Naive thymus-derived CD8-positive, alpha-beta T cell (primary cell): ENCODE results near the gene CYLD. TPM values are rescaled to one million over a fixed set of nuclear protein-coding genes. Genes with fewer than 3 reads are reported as not detected.

Experiments used
- ATAC-seq, 2 donors: fragments of 150-1000 bp; cut with Tn5 transposase in 1 of 2; sonication (Bioruptor Pico), chemical (Tn5 transposase) in 1 of 2; 1 replicate in 1 of 2; 2 replicates in 1 of 2; pipeline ENCODE4 v1.10.0; 2021; ENCODE audit warnings: mild to moderate bottlenecking in 2 of 2, moderate library complexity in 2 of 2
- POLR2A ChIA-PET: fragments of 350-600 bp; sonication (Branson Sonifier 250); formaldehyde crosslinking; loops from one replicate; lab custom pipeline; 2021; ENCODE audit warnings: antibody characterized with exemption; lab: Charles Lee
- DNase-seq, 10 donors: peaks; one replicate each; pipeline versions ENCODE4 v3.0.0 to v3.0.0-alpha.2; 2020 to 2022
- H3K27ac Mint-ChIP-seq, 10 donors: one replicate each; pipeline ENCODE4 v1.8.0; 2020 to 2022; ENCODE audit warnings: mild to moderate bottlenecking in 10 of 10, mixed read lengths in 10 of 10, moderate library complexity in 4 of 10, inconsistent platforms in 1 of 10
- H3K27me3 Mint-ChIP-seq, 5 donors: one replicate each; pipeline ENCODE4 v1.8.0; 2021 to 2022; ENCODE audit warnings: mixed read lengths in 5 of 5
- H3K36me3 Mint-ChIP-seq, 3 donors: one replicate each; pipeline ENCODE4 v1.8.0; 2020 to 2022; ENCODE audit warnings: mixed read lengths in 3 of 3, mild to moderate bottlenecking in 2 of 3, inconsistent platforms in 1 of 3
- H3K4me1 Mint-ChIP-seq, 4 donors: one replicate each; pipeline ENCODE4 v1.8.0; 2021 to 2022; ENCODE audit warnings: mixed read lengths in 4 of 4
- H3K4me3 Mint-ChIP-seq, 10 donors: one replicate each; pipeline ENCODE4 v1.8.0; 2020 to 2022; ENCODE audit warnings: mild to moderate bottlenecking in 10 of 10, mixed read lengths in 10 of 10, moderate library complexity in 6 of 10, inconsistent platforms in 1 of 10
- H3K9me3 Mint-ChIP-seq, 9 donors: one replicate each; pipeline ENCODE4 v1.8.0; 2020 to 2022; ENCODE audit warnings: mixed read lengths in 9 of 9, mild to moderate bottlenecking in 3 of 9, inconsistent platforms in 1 of 9, moderate library complexity in 1 of 9
- polyA plus RNA-seq, 3 donors: library from polyadenylated mRNA; unstranded; fragments of 300-500 nt; fragmentation: Illumina TruSeq; gene quantifications; one replicate each; pipeline ENCODE4 v1.2.3, GENCODE V29; 2021
- total RNA-seq, 8 experiments: library from RNA in 2 of 8; stranded (reverse) in 2 of 8; gene quantifications; one replicate each; pipeline ENCODE4 v1.2.3 and lab custom pipeline; 2021 to 2026

Gene CYLD
- total and polyA plus RNA-seq, 5 experiments from 2014 or later, result 106 to 203 (median 131) TPM

DNA sequence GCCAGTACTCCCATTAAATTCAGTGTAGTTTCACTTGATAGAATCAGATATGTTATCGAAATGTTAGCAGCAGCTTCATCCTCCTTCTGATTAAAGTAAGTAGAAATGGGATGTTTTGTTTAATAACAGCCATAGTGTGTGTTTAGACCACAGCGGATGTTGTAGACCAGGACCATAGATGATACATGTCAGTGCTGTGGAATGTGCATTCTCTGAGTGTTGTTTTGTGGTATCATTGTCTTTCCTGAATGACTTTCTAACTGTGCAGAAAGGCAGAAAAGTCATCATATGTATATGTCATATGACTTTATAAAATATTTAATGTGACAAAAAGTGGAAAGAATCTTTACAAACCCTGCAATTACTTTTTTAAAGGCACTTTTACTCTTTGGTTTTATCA is 55.6 kb downstream of the CYLD start:
- no peak for DNase-seq
- Mint-ChIP-seq H3K4me1 (peaks cover 0 to 6% (median 2%) of the 10 kb centered on the region in 4 donors), H3K27me3 (no peaks in the 10 kb centered on the region), H3K4me3 (no peak overlapping the region), H3K27ac (peak overlapping the region in 7 of 10 donors; percentile 4 to 81 (median 38)), H3K9me3 (no peaks in the 10 kb centered on the region), H3K36me3 (peaks cover 9 to 84% (median 22%) of the 10 kb centered on the region in 3 donors)
- no peak for ATAC-seq
- POLR2A ChIA-PET, result no interaction called here

DNA sequence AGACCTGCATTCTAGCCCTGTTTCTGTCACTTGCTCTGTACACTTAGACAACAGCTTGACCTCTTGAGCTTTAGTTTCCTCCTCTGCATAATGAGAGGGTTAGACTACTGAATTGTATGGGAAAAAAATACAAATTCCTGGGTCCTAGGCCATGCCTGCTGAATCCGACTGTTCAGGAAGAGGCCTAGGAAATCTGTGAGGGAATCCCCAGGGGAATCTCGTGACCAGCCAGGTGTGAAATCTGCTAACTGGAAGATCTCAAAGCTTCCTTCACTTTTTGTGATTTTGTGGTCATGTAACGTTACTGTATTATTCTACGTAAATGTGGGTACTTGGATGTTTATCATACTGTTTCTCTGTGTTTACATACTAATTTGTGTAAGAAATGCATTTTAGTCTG is 58.2 kb downstream of the CYLD start:
- no peak for ATAC-seq
- Mint-ChIP-seq H3K36me3 (peaks cover 9 to 60% (median 17%) of the 10 kb centered on the region in 3 donors), H3K4me1 (peaks cover 0 to 8% (median 2%) of the 10 kb centered on the region in 4 donors), H3K27me3 (no peaks in the 10 kb centered on the region), H3K27ac (peak overlapping the region in 8 of 10 donors; percentile 1 to 55 (median 48)), H3K9me3 (no peaks in the 10 kb centered on the region), H3K4me3 (no peak overlapping the region)
- POLR2A ChIA-PET, result no interaction called here
- no peak for DNase-seq

DNA sequence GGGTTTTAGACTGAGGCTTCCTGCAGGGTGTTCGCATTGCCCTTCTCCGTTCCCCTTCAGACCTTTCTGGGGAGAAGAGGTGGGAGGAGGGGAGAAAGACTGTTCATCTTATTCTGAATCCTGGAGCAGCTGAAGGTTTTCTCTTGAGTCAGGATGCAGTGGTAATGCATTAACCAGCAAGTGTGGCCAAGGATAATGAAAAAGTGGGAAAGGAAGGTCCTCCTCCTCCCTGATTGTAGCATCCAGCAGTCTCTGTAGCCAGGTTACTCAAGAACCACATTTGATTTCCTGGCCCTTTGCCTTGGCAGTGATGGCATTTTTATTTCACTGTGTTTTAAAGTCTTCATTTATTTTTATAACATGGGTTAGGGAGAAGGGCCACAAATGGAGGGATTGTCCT is 59.1 kb downstream of the CYLD start:
- ATAC-seq, result no peak
- POLR2A ChIA-PET, result no interaction called here
- H3K27ac Mint-ChIP-seq, result peak overlapping the region in 9 of 10 donors; percentile 20 to 79 (median 59)
- H3K4me3 Mint-ChIP-seq, result no peak overlapping the region
- peaks cover 4 to 50% (median 16%) of the 10 kb centered on the region in 3 donors for H3K36me3 Mint-ChIP-seq
- H3K9me3 Mint-ChIP-seq, result no peaks in the 10 kb centered on the region
- DNase-seq, result no peak
- H3K27me3 Mint-ChIP-seq, result no peaks in the 10 kb centered on the region
- H3K4me1 Mint-ChIP-seq, result peaks cover 4 to 10% (median 7%) of the 10 kb centered on the region in 4 donors

DNA sequence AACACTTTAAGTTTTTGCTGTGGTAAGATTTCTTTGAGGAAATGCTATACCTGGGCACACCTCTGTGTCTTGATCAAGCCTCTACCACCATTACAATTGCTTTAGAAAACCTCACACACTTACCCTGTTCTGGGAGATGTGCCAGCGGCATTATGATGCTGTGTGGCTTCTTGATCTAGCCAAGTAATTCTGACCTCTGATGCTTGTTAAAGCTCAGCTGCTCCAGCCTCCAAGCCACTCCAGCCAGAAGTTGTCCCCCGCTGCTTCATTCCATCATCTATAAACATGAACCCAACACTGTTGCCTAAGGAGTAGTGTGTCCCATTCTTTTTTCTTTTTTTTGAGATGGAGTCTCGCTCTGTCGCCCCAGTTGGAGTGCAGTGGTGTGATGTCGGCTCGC is 60.1 kb downstream of the CYLD start:
- Mint-ChIP-seq H3K4me3 (no peak overlapping the region), H3K4me1 (peaks cover 10 to 15% (median 13%) of the 10 kb centered on the region in 4 donors), H3K36me3 (peaks cover 4 to 40% (median 13%) of the 10 kb centered on the region in 3 donors), H3K9me3 (no peaks in the 10 kb centered on the region), H3K27me3 (no peaks in the 10 kb centered on the region), H3K27ac (peak overlapping the region in 9 of 10 donors; percentile 20 to 76 (median 59))
- POLR2A ChIA-PET, result no interaction called here
- no peak for DNase-seq
- ATAC-seq, result no peak

DNA sequence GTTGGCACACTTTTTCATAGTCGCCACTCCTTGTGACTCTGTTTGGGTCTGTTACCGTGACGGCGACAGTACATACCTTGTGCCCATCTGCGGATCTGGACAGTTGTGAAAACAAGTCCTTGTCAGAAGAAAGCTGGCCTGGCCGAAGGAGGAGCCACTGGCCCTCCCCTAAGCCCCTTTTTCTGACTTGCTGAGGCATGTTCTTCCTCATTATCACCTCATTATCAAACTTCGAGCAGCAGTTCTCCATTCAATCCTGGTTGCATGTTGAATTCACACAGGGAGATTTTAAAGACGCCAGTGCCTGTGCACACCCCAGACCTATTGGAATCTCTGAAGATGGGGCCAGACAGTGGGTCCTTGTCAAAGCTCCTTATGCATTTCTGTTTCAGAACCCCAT is 61.1 kb downstream of the CYLD start:
- Mint-ChIP-seq H3K4me1 (peaks cover 10 to 15% (median 12%) of the 10 kb centered on the region in 4 donors), H3K9me3 (no peaks in the 10 kb centered on the region), H3K27me3 (no peaks in the 10 kb centered on the region), H3K27ac (peak overlapping the region in 5 of 10 donors; percentile 9 to 84 (median 70)), H3K36me3 (peaks cover 4 to 31% (median 4%) of the 10 kb centered on the region in 3 donors), H3K4me3 (no peak overlapping the region)
- POLR2A ChIA-PET, result interaction anchor here (0.9 kb wide), 1 partner anchor 61 kb away, joined by 3 read pairs; the partner anchor contains the start of gene CYLD
- ATAC-seq (no peak), DNase-seq (no peak)

DNA sequence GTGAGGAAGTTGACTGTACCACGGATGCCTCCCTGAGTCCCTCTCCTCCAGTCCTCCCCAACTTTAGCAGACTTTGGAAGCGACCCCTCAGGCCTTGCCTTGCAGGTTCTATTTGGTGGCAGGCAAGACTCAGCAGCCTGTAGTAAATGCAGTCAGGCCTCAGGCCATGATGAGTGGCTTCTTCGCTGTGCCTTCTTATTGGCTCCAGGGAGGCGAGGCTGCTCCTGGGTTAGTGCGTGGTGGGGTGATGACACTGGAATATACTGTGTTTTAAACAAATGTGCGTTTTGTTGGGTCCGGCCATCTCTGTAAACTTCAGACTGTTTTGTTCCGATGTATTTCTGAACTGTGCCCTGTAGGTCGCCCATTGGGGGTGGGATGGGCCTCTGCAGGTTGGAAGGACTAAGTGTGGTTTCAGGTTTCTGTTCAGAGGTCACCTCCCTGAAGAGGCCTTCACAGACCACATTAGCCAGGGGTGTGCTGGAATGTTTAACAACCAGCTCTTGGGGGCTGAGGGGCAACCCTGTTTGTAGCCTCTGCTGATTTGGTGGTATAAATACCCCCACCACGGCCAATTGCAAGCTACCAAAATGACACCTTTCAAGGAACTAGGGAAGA is 62.5 kb downstream of the CYLD start:
- no peak for ATAC-seq
- H3K9me3 Mint-ChIP-seq, result no peaks in the 10 kb centered on the region
- no peak overlapping the region for H3K4me3 Mint-ChIP-seq

DNA sequence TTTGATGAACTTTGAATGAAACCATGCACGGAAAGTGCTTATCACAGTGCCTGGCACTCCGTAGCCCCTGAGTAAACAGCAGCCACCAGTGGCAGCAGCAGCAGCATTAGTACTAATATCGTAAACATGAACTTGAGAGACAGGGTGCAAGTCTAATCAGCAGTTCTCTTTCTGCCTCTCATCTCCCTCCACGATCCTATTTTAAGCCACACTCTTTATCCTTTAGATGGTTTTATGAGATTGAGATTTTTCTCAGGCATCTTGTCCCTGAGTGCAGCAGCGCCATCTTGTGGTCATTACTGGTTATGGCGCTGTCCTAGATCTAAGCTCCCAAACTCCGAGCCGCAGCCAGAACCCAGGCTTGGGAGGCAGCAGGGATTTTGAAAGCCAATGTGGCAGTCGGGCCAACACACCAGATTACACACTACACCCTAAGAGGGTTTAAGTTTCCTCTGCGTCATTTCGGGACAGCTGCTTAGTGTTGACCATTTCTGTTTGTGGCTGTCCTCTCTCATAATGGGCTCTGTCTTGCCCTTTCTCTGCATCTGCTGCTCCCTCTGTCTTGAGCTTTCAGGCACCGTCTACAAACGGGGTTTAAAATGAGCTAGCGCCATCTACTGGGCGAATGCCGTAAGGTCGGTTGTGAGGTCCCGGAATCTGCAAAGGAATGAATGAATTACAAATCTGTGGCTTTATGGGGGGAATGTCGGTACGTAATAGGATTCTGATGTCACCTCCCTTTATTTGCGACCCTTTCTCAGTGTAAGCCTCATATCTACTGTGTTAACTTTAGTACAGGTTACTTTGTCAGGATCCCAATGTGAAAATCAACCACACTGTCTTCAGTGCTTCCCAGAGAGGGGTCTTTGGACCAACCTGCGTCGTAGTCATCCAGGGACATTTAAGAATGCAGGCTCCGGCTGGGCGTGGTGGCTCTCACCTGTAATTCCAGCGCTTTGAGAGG is 64.5 kb downstream of the CYLD start:
- Mint-ChIP-seq H3K27me3 (no peaks in the 10 kb centered on the region), H3K36me3 (peaks cover 0 to 2% (median 0%) of the 10 kb centered on the region in 3 donors), H3K27ac (peak overlapping the region; percentile 40 to 94 (median 82)), H3K4me3 (peak overlapping the region; percentile 67 to 88 (median 78)), H3K9me3 (no peaks in the 10 kb centered on the region), H3K4me1 (peaks cover 8 to 15% (median 12%) of the 10 kb centered on the region in 4 donors)
- POLR2A ChIA-PET, result interaction anchor here (0.6 to 1.5 kb wide), 4 partner anchors 84 to 741 kb away, joined by 3 to 5 read pairs (median 3); partner anchors contain the start of gene HEATR3
- DNase-seq (peak; percentile 64 to 97 (median 83)), ATAC-seq (peak; percentile 96 to 97)

More for the DNA sequence above, 62.5 kb downstream of the CYLD start:
- no peak for DNase-seq
- Mint-ChIP-seq H3K27ac (peak overlapping the region in 5 of 10 donors; percentile 4 to 81 (median 36)), H3K36me3 (peaks cover 0 to 16% (median 0%) of the 10 kb centered on the region in 3 donors), H3K4me1 (peaks cover 8 to 15% (median 12%) of the 10 kb centered on the region in 4 donors), H3K27me3 (no peaks in the 10 kb centered on the region)
- POLR2A ChIA-PET, result no interaction called here

DNA sequence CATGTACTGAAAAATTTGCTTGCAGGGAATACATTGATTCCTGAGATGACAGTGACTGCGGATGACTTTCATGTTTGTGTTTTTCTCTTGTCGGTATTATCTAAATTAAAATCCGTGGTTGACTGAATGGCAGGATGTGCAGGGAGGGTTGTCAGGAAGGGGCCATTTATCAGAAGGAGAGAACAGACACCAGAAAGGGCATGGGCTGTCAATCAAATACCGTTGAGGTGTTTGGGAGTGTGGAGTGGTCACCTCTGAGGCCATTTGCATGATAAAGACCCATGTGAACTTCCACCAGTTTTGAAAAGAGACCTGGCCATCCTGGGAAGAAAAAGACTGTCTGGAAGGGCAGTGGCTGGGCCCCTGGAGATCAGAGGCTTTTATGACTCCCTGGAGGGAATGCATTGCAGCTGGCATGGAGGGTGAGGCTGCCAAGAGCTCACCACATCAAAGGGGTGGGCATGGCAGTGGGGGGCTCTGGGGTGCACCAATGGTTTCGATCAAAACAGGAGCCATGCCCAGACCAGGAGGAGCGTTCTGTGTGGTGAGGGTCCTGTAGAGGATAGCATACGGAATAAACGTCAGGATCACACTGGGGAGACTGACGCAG is 67.1 kb downstream of the CYLD start:
- no peaks in the 10 kb centered on the region for H3K9me3 Mint-ChIP-seq
- no peak overlapping the region for H3K4me3 Mint-ChIP-seq
- POLR2A ChIA-PET, result no interaction called here
- no peak for DNase-seq
- H3K27ac Mint-ChIP-seq, result no peak overlapping the region
- peaks cover 3 to 14% (median 12%) of the 10 kb centered on the region in 4 donors for H3K4me1 Mint-ChIP-seq
- H3K27me3 Mint-ChIP-seq, result no peaks in the 10 kb centered on the region
- no peaks in the 10 kb centered on the region for H3K36me3 Mint-ChIP-seq
- ATAC-seq, result no peak

DNA sequence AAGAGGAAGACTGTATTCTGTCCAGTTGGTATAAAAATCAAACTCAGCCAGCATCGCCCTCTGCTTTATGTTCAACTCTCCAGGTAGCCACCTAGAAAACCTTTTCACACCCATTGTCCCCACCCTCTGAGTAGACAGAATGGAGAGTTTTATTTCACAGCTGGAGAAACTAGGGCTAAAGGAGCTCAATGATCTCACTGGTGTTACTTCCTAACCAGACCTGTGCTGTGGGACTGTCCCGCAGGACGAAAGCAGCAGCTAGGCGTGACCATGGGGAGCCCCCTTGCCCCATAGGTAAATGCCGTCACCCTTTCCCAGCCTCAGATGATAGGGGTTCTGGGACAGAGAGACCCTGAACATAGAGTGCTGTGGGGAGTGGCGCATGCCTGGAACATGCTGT is 67.7 kb downstream of the CYLD start:
- POLR2A ChIA-PET, result interaction anchor here (0.5 kb wide), 1 partner anchor 771 kb away, joined by 4 read pairs; no protein-coding TSS in a partner anchor
- Mint-ChIP-seq H3K4me1 (peaks cover 3 to 14% (median 12%) of the 10 kb centered on the region in 4 donors), H3K27me3 (no peaks in the 10 kb centered on the region), H3K9me3 (no peaks in the 10 kb centered on the region), H3K27ac (no peak overlapping the region), H3K36me3 (no peaks in the 10 kb centered on the region), H3K4me3 (no peak overlapping the region)
- no peak for DNase-seq
- ATAC-seq, result no peak

DNA sequence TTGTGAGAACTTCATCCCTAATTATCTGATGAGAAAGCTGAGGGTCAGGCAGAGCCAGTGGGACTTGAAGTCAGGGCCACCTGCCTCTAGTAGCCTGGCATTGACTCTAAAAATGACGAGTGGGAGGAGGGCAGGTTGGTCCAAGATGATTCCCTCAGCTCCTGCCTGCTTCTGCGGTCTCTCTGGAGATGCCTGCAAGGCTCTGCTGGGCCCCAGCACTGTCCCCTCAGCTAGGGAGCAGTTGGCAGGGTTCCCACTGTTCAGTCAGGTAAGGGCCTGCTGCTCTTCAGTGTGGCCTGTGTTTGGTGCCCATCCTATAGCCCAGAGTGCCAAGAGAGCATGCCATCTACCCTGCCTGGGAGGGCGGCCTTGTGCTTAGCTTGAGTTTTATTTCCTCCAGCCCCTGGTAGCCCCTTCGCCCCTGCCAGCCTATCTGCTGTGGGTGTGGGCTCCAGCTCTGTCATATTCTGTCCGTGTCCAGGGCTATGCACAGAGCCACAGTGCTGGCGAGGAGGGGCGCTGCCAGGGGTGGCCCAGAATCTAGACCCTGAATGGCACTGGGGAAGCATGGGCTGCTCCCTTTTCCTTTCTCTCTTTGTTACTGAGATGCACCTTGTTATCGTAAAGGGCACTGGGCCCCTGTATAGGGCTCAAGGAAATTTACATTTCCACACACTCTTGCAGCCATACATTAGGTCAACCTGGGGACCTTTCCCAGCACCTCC is 68.5 kb downstream of the CYLD start:
- Mint-ChIP-seq H3K27ac (no peak overlapping the region), H3K4me1 (peaks cover 3 to 14% (median 12%) of the 10 kb centered on the region in 4 donors), H3K27me3 (peaks cover 0 to under 1% (median 0%) of the 10 kb centered on the region in 5 donors), H3K36me3 (no peaks in the 10 kb centered on the region), H3K4me3 (no peak overlapping the region), H3K9me3 (no peaks in the 10 kb centered on the region)
- POLR2A ChIA-PET, result interaction anchor here (0.5 kb wide), 1 partner anchor 772 kb away, joined by 4 read pairs; no protein-coding TSS in a partner anchor
- DNase-seq (no peak), ATAC-seq (no peak)

DNA sequence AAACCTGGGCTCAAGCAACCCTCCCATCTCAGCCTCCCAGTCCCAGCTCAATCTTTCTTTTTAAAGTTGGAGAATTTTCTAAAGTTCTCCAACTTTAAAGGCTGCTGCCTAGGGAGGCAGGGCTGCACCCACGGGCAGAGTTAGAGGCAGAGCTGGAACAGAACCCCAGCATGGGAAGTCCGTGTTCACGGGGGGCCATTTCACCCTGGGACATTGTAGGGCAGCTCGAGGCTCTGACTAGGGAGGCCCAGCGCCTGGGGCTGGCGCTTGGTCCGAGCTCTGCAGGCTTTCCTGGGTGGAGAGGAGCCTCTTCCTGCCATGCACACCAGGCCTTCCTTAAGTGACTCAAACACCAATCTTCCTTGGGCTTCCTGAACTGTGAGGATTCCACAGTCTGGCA is 70.2 kb downstream of the CYLD start:
- Mint-ChIP-seq H3K9me3 (no peaks in the 10 kb centered on the region), H3K4me3 (no peak overlapping the region), H3K4me1 (no peaks in the 10 kb centered on the region), H3K27ac (no peak overlapping the region), H3K27me3 (peaks cover 0 to 2% (median 0%) of the 10 kb centered on the region in 5 donors), H3K36me3 (no peaks in the 10 kb centered on the region)
- POLR2A ChIA-PET, result interaction anchor here (0.7 kb wide), 1 partner anchor 610 kb away, joined by 3 read pairs; no protein-coding TSS in a partner anchor
- ATAC-seq (no peak), DNase-seq (no peak)
